Measurements from ENCODE around the gene NNT. TPM values are rescaled to one million over a fixed set of nuclear protein-coding genes. Genes with fewer than 3 reads are reported as not detected.
"Not testable (repeated sequence)": the region's sequence is repeated elsewhere in the genome, so short reads cannot be mapped to it uniquely, and the experiment has no call there.

The NNT gene
- polyA plus RNA-seq, 5 donors, result 63.3 to 97.7 (median 91.4) TPM

- DNase-seq, result no peak
Measured at GRCh38 chr5:43663916-43664315, 60.9 kb downstream of the NNT start.

- peak in 1 of 2 donors; percentile 23 for DNase-seq
Measured at GRCh38 chr5:43664501-43665040, 61.6 kb downstream of the NNT start.

DNA sequence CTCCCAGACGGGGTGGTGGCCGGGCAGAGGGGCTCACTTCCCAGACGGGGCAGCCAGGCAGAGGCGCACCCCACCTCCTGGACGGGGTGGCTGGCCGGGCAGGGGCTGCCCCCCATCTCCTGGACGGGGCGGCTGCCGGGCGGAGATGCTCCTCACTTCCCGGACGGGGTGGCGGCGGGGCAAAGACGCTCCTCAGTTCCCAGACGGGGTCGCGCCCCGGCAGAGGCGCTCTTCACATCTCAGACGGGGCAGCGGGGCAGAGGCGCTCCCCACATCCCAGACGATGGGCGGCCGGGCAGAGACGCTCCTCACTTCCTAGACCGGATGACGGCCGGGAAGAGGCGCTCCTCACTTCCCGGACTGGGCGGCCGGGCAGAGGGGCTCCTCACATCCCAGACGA lies 62.8 kb downstream of the NNT start:
- DNase-seq, result not testable (repeated sequence)

- DNase-seq, result not testable (repeated sequence)
Measured at GRCh38 chr5:43666728-43667127, 63.7 kb downstream of the NNT start.

- DNase-seq, result not testable (repeated sequence)
Measured at GRCh38 chr5:43667379-43667778, 64.4 kb downstream of the NNT start.

- DNase-seq, result no peak
Measured at GRCh38 chr5:43674536-43674935, 71.6 kb downstream of the NNT start.

DNA sequence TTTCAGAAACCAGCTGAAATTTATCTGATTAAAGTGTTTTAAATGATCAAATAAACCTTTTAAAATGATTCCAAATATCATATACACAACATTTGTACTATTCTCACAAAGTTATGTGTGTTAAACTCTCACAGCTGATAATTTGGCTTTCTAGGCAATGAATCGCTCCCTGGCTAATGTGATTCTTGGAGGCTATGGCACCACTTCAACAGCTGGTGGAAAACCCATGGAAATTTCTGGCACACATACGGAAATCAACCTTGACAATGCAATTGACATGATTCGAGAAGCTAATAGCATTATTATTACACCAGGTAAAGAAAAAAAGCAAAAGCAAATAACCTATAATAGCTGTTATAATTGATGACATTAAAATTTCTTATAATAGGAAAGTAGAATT lies 72.4 kb downstream of the NNT start:
- no peak for DNase-seq

- DNase-seq, result no peak
Measured at GRCh38 chr5:43676083-43676840, 73.3 kb downstream of the NNT start.

DNA sequence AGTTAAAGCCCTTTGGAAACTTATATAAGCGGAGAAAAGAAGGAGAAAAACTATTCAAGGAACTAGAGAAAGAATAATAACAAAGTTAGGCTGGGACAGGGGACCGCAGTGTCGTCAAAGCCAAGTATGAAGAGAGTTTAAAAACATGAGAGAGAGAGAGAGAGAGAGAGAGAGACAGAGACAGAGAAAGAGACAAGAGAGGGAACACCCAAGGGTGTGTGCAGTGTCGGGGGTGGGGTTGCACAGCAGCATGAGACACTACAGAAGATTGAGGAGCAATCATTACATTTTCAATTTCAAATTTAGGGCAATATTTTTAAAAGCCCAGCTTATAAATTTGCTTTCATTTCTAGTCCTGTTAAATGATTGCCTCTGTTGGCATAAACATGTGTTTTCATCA lies 74.3 kb downstream of the NNT start:
- DNase-seq, result no peak

- no peak for DNase-seq
Measured at GRCh38 chr5:43679214-43679613, 76.2 kb downstream of the NNT start.

- no peak for DNase-seq
Measured at GRCh38 chr5:43680286-43680685, 77.3 kb downstream of the NNT start.

DNA sequence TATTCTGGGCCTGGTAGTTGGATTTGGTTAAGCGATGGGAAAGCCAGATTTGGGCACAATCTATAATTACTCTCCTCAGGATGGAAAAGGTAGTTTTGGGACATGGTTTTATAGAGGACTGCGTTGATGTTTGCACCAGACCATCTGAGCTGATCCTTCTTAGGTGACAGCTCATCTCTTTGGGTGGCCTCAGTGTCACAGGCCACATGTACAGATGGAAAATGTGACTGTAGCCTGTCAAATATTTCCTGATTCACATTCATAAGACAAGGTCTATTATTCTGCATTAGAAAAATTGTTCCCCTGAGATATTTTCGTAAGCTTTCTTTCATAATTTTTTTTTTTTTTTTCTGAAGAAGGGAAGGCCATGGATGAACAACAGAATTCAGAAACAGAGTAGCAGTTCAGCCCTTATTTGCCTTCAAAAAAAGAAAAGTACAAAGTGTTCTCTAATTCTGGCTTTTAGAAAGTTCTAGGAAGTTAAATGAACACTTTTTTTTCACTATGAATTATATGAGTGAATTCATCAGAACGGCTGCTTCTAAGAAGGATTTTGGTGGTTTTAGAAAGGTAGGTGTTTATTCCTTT lies 81.0 kb downstream of the NNT start:
- no peak for DNase-seq

- DNase-seq, result no peak
Measured at GRCh38 chr5:43685252-43685950, 82.4 kb downstream of the NNT start.

DNA sequence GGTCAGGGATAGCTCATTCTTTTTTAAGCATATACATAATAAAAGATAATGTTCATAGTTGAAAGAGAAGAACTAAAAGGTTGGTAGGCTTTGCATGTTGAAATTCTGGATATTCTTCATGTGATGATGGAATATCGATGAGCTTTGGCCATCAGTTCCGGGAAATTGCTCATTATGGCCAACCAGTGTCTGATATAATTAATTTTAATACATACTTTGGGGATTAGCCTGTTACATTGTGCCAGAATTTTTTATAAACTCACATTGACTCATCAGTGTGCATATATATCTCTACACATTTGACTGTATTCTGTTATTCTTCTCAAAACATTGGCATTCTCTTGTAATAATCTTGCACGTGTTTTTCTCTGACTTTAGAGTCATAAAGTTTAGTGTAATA lies 84.3 kb downstream of the NNT start:
- no peak for DNase-seq

DNA sequence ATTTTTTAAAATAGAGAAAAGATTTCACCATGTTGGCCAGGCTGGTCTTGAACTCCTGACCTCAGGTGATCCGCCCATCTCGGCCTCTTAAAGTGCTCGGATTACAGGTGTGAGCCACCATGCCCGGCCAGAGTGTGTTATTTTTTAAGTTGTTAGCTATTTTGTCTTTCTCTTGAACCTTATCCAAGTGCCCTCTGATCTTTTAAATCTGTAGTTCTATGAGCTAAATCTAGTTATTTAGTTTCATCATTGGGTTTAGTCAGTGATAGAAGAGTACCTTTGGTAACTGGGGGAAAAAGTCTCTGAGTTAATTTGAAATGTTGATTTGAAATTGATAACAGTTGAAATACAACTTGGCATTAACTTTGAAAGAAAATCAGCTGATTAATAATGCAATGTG lies 88.3 kb downstream of the NNT start:
- DNase-seq, result no peak

DNA sequence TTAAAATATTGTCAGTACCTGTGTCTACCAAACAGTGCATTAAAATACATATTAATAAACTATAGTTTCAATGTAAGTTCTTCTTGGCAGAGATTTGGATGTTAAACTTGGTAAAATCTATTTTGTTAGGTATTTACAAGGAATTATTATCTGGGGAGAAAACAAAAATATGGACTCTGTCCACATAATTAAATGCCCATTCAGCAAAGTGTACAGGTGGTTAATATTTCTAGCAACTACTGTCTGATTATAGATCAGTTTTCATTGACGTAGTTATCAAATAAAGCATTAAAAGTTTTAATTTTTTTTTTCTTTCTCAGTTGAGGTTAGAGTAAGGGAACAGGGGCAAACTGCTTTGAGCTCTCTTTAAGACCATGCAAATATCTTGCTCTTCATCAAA lies 88.9 kb downstream of the NNT start:
- no peak for DNase-seq

DNA sequence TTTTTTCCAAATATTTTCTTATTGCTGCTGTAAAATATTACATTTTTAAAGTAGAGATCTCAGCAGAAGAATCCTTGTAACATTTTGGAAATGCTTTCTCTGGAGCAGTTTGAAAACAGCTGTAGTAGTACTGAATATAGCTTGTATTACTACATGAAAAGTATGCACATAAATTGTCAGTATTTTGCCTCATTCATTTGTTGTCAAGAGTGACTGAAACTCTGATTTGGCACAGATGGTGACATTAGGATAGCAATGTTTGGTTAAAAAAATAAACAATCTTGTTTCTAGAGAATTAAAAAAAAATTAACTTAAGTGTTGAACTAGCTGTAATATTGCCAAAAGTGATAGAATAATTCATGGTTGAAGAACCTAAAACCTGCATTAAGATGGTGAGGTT lies 90.4 kb downstream of the NNT start:
- peak in 1 of 2 donors; percentile 16 for DNase-seq

DNA sequence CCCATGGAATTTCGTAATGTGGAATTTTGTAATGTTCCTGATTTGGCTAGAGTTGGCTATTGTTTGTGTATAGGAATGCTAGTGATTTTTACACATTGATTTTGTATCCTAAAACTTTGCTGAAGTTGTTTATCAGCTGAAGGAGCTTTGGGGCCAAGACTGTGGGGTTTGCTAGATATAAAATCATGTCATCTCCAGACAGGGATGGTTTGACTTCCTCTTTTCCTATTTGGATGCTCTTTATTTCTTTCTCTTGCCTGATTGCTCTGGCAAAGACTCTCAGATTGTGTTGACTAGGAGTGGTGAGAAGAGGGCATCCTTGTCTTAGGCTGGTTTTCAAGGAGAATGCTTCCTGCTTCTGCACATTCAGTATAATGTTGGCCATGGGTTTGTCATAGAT lies 91.0 kb downstream of the NNT start:
- no peak for DNase-seq

DNA sequence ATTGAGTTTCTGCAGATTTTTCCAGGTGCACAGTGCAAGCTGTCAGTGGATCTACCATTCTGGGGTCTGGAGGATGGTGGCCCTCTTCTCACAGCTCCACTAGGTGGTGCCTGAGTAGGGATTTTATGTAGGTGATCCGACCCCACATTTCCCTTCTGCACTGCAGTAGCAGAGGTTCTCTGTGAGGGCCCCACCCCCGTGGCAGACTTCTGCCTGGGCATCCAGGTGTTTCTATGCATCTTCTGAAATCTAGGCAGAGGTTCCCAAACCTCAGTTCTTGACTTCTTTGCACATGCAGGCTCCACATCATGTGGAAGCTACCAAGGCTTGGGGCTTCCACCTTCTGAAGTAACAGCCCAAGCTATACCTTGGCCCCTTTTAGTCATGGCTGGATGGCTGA lies 93.5 kb downstream of the NNT start:
- DNase-seq, result not testable (repeated sequence)

DNA sequence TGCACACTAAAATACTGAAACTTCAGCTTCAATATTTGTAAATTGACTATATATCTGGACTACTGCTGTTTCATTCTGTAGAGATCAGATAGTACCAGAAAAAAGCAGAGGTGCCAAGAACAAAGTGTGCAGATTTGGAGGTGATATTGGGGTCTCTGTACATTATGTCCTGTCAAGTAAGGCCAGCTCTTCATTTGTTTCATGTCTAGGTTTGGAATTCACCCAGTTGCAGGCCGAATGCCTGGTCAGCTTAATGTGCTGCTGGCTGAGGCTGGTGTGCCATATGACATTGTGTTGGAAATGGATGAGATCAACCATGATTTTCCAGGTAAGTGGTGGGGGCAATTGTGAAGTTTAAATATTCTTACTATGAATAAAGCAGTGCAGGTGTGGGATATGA lies 96.9 kb downstream of the NNT start:
- DNase-seq, result no peak

DNA sequence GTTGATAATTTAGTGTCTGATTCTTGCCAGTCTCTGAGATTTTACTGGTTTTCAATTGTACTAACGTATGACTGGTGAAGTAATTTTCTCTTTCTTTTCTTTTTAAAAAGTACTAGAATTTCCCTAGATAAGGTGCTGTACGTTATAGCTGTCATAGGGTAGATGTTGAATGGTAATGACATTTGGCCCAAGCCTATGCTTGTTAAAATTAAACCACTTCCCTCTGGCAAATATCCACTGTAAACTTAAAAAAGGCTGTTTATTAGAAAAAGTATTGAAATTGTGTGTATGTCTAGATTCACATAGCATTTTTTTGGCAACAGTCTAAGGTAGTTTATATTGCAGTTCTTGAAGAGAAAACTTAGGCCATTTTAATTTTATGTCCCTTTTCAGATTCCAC lies 97.6 kb downstream of the NNT start:
- peak in 1 of 2 donors; percentile 17 for DNase-seq

GRCh38 chr5:43701227-43701626 lies 98.2 kb downstream of the NNT start:
- no peak for DNase-seq

- DNase-seq, result no peak
Measured at GRCh38 chr5:43702293-43702692, 99.3 kb downstream of the NNT start.
